IPS-11a (cell line): ENCODE results near the gene SERPINA10.

ENCODE experiments used
- H3K4me3 ChIP-seq: one replicate; pipeline ENCODE4 v1.5.1; 2013; ENCODE audit warnings: low read depth, low read length, control low read depth

SERPINA10 gene, protein sequence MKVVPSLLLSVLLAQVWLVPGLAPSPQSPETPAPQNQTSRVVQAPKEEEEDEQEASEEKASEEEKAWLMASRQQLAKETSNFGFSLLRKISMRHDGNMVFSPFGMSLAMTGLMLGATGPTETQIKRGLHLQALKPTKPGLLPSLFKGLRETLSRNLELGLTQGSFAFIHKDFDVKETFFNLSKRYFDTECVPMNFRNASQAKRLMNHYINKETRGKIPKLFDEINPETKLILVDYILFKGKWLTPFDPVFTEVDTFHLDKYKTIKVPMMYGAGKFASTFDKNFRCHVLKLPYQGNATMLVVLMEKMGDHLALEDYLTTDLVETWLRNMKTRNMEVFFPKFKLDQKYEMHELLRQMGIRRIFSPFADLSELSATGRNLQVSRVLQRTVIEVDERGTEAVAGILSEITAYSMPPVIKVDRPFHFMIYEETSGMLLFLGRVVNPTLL

DNA sequence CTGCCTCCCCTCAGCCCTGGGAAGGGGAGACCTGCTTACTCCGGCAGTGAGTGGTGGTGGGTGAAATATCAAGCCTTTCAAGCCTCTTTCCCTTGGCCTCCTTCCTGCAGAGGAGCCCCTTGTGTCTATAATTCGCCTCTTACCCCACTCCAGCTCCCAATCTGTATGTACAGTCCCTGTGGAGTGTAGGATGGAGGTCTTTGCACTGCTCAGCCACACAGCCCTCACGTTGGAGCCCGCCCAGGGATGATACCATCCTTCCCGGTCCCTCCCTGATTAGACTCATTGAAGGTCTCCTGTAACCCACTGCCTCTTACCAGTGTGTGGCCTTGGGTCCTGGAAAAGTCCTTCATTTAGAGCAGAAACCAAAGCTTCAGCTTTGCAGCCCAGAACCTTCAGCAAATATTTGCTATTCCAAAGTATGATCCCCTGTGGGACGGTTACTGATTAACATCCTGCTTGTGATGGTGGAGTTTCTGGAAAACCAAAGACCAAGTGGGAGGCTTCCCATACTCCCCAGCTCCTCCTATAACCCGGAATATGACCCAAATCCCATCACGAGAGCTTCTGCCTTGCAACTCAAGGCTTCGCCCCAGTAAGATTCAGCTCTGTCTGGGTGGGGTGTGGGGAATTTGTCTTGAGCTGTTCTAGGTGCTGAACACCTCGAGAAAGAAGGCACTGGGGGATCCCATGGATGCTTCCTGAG, at the start of gene SERPINA10:
TSS of gene SERPINA10 (minus strand) at position 397 of the 706 bp plus-strand sequence. CDS start 2,675 bp downstream, outside the sequence.
- no peak within 1 kb of the TSS for H3K4me3 ChIP-seq

DNA sequence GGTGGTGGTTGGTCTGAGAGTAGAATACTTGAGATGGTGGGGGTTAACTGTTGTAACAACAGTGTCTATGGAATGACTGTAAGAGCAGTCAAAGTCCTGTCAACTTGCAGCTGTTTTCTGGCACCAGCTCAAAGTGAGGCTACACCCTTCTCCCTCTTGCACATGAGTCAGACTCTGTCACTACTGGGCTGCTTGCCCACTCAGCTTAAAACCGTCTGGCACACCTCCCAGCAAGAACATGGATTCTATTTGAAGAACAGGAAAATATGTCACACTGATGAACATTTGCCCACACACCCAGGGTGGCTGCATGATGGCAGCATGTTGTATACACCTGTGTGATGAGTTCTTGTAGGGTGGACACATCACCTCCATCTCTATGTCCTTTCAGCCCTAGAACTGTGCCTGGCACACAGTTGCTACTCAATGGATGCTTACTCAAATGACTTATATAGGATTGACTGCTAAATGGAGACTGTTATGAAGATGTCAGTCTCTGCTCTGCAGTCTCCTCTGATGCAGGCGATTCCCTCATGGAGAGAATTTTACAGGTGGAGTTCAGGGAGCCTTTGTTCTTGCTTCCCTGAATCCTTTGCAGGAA, 49.4 kb upstream of the SERPINA10 start:
- no peak overlapping the region for H3K4me3 ChIP-seq

DNA sequence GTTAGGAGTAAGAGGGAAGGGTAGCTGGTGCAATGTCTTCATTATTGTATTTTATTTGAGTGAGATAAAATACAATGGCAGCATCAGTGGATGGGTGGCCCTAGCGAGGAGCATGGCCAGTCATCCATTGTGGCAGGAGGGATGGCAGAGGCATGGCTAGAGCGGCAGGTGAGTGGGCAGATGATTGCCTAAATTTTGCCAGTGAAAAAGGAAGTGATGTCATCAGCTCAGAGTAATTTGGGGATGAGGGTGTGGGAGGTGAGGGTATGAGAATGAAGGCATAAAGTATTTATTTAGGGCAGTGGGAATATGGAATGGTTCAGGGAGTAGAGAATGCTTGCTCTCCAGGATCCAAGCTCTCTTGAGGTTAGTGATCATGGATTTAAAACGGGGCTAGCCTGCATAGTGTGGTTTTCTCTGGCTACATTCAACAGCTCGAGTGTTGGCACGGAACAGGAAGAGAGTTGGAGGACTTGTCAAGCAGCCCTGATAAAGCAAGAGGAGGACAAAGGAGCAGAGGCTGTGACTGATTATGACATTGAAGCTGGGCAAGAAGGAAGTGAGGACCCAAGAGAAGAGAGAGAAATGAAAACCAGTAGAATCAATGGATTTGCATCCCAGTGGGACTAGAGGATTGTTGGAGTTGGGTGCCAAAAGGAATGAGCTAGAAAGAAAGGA, 48.7 kb upstream of the SERPINA10 start:
- H3K4me3 ChIP-seq: no peak overlapping the region

DNA sequence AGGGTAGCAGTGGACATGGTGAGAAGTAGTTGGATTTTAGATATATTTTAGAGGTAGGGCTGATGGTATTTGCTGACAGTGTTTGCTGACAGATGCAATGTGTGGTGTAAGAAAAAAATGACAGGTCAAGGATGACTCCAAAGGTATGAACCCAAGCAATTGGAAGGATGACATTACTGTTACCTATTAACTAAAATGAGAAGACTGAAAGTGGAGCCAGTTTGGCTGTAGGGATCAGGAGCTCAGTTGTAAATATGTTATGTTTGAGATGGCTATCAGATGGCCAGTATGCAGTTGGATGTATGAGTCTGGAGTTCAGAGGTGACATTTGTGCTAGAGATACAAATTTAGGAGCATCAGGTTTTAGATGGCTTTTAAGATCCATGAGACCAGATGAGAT, 47.5 kb upstream of the SERPINA10 start:
- H3K4me3 ChIP-seq: no peak overlapping the region

DNA sequence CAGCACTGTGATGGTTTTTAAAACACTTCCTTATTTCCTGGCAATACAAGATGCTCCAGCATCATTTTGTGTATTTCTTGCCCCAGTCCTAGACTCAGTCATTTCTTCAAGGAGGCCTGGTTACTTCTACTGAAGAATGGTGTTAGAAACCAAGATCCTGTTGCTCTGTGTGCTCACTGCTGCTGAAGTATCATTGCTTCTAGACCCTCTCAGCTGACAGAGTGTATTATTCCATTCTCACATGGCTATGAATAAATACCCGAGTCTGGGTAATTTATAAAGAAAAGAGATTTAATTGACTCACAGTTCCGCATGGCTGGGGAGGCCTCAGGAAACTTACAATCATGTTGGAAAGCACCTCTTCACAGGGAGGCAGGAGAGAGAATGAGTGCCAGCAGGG, 45.0 kb upstream of the SERPINA10 start:
- no peak overlapping the region for H3K4me3 ChIP-seq

DNA sequence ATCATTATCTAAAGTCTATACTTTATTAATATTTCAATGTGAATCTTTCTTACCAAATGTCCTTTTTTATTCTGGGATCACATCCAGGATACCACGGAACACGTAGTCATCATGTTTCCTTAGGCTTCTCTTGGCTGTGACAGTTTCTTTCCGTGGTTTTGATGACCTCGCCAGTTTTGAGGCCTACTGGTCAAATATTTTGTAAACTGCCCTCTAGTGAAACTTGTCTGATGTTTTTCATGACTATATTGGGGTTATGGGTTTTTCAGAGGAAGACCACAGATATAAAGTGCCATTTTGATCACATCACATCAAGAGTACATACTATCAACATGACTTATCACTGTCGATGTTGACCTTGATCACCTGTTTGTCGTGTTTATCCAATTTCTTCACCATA, 44.2 kb upstream of the SERPINA10 start:
- no peak overlapping the region for H3K4me3 ChIP-seq

DNA sequence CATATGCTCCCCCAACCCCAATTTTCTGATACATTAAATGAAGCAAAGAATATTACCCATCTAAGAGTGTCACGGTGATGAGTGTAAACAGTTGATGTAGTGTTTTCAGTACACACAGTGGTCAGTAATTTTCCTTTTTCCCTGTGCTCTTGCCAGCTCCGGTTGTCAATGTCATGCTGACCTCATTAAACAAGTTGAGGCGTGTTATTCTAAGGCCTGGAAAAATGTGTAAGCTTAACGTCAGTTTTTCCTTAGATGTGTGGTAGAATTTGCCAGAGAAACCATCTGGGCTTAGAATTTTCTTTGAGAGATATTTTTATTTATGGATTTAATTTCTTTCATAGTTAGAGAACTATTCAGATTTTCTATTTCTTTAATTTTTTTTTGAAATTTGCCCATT, 41.8 kb upstream of the SERPINA10 start:
- no peak overlapping the region for H3K4me3 ChIP-seq

DNA sequence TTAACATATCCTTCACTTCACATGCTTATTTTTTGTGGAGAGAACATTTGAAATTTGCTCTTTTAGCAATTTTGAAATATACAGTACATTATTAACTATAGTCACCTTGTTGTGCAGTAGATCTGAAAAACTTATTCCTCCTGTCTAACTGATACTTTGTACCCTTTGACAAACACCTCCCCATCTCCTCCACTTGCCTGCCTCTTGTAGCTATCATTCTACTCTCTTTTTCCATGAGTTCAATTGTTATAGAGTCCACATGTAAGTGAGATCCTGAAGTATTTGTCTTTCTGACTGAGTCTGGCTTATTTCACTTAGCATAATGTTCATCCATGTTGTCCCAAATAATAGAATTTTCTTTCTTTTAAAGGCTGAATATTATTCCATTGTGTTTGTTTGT, 39.5 kb upstream of the SERPINA10 start:
- H3K4me3 ChIP-seq: no peak overlapping the region

DNA sequence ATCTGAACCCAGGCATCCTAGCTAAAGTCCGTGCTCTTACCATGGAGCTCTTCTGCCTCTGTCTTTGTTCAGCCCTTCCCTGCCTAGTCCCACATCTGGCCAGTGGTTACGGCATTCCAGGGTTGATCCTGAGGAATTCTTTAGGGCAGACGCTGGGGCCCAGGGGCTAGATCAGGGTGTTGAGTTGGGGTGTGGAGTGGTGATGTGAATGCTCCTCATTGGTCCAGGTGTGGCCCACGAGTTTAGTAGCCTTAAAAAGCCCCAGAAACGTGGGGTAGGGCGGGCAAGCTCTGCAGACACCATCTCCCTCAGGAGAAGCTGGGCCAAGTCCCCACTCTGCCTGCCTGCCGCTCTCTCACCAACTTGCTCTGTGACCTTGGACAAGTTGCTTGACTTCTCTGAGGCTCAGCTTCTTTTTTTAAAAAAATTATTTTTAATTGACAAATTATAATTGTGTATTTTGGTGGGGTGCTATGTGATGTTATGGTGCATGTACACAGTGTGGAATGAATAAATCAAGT, 39.1 kb upstream of the SERPINA10 start:
- H3K4me3 ChIP-seq: no peak overlapping the region

DNA sequence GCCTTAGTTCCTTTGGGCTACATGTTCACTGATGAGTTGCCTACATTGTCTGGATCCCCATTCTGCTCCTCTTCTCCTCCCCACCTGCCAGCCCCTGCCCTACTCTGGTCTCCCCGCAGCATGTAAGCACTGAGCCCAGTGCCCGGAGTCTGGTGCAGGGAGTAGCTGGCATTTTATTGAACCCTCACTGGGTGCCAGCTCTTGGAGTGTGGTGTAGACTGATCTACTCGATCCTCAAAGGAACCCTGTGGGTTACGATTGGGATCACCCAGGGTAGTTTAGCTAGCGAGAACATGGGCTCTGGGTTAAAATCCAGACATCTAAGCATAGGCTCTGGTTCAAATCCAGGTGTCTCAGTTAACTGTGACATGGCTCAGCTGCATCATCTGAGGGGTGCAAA, 38.4 kb upstream of the SERPINA10 start:
- no peak overlapping the region for H3K4me3 ChIP-seq

DNA sequence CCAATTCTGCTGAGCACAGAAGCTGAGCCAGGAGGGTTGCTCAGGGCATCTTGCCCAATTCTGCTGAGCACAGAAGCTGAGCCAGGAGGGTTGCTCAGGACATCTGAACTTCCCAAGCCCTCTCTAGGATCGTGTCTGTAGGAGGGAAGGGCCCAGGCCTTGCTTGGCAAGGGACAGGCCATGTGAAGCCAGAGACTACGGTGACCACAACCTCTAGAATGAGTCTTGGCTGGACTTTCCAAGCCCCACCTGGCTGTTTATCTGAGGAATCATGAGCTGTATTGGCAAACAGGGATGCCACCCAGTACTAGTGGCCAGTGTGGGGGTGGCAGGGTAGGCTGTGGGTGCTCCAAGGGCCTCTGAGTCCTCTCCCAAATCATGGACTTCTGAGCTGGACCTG, 37.8 kb upstream of the SERPINA10 start:
- H3K4me3 ChIP-seq: no peak overlapping the region

DNA sequence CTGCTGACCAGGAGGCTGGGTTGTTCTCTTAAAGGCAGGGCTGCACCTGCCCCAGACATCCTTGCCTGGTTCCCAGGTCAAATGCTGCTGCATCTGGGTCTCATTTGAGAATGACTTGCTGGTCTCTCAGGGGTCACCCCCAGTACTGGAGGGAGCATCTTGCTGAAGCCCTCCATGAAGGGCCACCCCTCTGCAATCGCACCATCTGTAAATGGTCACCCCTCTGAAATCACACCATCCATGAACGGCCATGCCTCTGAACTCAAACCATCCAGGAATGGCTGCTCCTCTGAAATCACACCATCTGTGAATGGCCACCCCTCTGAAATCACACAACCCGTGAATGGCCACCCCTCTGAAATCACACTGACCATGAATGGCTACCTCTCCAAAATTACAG, 37.4 kb upstream of the SERPINA10 start:
- H3K4me3 ChIP-seq: no peak overlapping the region

DNA sequence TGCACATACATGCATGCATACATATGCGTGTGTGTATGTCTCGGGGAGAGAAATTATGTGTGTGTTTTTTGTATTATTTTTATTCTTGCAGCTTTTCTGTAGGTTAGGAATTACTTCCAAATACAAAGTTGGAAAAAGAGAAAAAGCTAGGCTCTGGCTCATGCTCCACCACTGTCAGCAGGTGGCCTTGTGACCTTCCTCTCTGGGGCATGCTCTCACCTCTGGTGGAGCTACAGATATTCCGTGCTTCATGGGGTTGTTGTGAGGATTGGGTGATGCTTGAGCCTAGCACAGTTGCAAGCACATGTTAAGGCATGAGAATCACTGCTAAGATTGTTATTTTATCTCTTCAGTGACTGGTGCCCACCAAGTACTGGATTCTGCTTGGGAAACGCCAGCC, 36.8 kb upstream of the SERPINA10 start:
- H3K4me3 ChIP-seq: no peak overlapping the region

DNA sequence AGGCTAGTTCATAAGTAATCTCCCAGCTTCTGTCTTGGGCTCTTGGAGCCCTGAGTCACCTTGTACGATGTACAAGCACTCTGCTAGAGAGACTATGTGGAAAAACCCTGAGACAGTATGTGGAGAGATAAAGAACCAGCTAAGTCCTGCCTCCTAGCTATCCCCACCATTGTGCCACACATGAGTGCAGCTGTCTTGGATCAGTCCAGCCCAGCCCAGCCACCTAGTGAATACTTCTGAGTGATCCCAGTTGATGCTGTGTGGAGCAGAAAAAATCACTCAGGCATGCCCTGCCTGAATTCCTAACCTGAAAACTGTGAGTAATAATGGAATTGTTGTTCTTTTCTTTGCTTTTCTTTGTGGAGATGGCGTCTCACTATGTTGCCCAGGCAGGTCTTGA, 35.1 kb upstream of the SERPINA10 start:
- H3K4me3 ChIP-seq: no peak overlapping the region

DNA sequence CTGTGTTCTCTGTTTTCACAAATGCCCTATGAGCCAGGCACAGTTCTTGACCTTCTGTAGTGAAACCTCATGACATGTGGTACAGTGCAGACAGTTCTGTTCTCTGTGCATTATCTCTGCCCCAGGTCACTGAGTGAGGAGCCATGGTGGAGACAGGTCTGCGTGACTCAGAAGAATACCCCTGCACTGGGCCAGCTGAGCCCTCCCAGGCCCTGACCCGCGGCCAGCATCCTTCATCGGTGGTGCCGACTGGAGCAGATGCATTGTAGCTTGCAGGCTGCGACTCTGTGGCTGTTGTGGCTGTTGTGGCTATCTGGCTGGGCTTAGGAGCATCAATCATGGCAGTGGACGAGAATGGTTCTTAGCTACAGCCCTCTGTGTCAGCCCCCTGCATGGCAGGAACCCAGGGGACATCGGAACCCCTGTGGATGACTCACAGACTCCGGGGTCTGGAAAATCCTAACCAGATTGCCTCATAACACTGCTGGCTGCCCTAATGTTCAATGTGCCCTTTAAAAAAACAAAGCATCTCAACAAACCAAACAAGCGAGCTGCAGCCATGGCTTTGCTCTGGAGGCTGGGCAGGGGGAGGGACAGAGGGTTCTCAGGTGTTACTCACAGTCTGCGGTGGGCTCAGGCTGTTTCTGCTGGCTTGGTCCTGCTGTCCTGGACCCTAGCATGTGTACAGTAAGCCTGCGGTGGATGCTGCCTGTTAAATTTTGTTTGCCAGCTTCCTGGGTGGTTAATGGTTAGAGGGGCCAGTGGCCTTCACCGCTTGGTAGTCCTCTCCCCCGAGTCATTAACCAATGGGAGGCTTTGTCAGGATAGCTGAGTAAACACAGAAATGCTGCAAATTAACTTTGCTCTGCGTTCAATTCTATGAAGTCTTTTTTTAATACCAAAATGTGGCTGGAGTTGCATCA, 29.8 kb upstream of the SERPINA10 start, which contains the start of gene SERPINA6:
TSS of gene SERPINA6 (minus strand) at position 689 of the 923 bp plus-strand sequence. CDS start 8,688 bp downstream, outside the sequence.
- H3K4me3 ChIP-seq: no peak within 1 kb of the TSS

DNA sequence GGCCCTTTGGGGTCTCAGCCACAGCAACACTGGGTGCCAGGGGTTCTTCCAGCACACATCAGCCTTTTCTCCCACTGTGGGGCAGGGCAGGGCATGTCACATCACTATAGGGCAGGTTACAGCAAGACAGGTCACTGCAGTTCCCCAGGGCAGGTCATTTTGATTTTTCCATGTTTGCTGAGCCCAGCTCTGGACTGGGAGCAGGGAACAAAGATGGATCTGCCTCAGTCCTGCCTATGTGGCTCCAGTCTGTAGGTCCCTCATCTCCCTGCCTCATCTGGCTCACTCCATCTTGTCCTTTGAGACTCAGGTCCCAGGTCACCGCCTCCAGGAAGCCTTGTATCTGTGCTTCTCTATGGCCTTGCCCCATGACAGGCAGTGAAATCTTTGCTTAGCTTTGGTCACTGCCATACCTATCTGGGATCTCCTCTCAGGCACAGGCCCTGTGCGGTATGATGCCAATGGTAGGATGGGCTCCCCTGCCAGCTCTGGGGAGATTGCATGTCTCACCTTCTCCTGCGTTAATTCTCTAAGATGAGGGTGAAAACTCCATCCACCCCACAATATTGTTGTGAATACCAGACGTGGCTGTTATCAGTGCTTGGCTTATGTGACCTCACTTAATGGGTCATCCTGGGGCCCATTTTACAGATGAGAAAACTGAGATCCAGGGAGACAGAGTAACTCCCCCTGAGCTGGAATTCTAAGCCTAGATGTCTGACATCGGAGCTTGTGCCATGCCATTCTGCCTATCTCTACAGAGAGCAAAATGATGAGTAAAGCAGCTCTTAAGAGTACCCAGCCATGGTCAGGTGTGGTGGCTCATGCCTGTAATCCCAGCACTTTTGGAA, 28.6 kb upstream of the SERPINA10 start:
- no peak overlapping the region for H3K4me3 ChIP-seq

DNA sequence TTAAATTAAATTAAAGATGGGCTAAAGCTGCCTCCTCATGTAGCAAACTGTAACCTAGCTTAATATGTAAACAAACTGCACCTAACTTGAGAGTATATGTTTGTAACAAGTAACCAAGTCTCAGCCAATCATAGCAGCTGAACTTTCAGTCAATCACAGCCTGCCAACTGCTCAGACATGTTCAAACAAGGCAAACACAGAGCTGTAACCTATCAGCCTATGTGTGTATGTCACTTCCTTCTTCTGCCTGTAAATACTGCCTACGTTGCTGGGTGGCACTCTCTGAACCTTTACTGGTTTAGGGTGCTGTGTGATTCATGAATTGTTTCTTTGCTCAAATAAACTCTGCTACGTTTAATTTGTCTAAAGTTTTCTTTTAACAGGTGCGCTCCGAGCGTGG, 27.2 kb upstream of the SERPINA10 start:
- no peak overlapping the region for H3K4me3 ChIP-seq

DNA sequence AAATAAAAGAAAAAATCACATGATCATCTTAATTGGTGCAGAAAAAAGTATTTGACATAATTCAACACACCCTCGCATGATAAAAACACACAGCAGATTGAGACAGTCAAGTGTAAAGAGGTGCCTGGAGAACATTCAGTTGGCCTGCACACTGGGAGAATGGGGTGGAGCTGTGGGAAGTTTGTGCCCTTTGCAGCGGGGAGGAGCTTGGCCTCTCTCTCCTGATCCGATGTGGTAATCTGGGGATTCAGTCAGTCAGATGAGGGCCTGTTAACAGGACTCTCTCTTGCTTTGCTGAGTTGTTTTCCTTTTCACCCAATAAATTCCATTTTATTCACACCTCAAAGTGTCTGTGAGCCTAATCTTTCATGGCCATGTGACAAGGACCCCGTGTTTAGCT, 24.2 kb upstream of the SERPINA10 start:
- H3K4me3 ChIP-seq: no peak overlapping the region

DNA sequence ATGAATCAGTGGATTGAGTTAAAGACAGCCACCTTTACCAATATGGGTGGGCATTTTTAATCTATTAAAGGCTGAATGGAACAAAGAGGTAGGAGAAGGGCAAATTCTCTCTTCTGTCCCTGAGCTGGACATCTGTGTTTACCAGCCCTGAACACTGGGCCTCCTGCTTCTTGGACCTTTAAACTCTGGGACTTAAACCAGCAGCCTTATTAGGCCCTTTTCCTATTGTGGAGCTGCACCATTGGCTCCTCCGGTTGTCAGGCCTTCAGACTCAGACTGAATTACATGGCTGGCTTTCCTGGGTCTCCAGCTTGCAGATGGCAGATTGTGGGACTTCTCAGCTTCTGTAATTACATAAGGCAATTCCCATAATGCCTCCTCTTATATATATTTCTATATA, 23.6 kb upstream of the SERPINA10 start:
- no peak overlapping the region for H3K4me3 ChIP-seq
